NOMO-1 treated with DMSO at 0.1 percent for 48 hours (cell line): ENCODE data around the gene HNRNPAB.
A peak's percentile ranks its signal among the peaks of the same experiment; 100 is the strongest.
"Not testable (repeated sequence)": the region's sequence is repeated elsewhere in the genome, so short reads cannot be mapped to it uniquely, and the experiment has no call there.

ENCODE experiments used
- DNase-seq: peaks from one replicate; lab custom pipeline; 2025; ENCODE audit not compliant: unreplicated experiment; lab: John Stamatoyannopoulos, UW

Gene HNRNPAB

DNA sequence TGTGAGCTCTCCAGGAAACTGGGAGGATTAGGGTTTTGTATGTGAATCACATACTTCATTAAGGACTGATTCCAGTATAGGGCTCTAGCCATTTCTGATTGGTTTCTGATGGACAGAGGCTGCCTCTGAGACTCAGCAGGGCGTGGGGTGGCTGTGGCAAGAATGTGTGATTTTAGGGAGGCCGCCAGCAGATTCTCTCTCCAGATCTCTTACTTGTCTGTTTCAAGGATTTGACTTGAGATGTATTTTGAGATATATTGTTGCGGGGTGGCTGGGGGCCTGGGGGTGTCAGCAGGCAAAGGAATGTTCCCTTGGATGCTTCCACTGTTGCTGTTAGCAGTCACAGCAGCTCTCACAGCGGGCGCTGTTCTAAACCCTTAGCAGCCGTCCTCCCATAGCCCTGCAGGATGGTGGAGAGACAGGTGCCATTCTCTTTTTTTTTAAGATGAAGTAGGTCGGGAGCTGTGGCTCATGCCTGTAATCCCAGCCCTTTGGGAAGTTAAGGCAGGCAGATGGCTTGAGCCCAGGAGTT lies 8.0 kb upstream of the HNRNPAB start:
- DNase-seq, result no peak

DNA sequence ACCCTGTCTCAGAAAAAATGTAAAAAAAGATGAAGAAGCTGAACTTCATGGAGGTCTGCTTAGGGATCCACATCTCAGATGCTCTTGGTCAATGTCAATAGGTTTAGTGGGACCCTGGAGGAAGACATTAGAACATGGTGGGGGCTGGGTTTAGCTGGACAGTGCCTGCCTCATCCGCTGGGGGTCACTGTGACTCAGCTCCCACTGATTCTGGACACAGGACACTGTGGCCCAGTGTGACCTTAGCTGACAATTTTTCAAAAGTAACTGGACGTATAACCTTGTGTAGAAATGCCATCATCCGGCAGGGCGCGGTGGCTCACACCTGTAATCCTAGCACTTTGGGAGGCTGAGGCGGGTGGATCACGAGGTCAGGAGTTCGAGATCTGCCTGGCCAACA lies 7.3 kb upstream of the HNRNPAB start:
- DNase-seq, result no peak

DNA sequence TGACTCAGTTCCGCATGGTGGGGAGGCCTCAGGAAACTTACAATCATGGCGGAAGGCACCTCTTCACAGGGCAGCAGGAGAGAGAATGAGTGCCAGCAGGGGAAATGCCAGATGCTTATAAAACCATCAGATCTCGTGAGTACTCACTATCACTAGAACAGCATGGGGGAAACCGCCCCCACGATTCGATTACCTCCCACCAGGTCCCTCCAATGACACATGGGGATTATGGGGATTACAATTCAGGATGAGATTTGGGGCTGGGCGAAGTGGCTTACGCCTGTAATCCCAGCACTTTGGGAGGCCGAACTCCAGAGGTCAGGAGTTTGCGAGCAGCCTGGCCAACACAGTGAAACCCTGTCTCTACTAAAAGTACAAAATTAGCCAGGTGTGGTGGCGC lies 6.2 kb upstream of the HNRNPAB start:
- not testable (repeated sequence) for DNase-seq

DNA sequence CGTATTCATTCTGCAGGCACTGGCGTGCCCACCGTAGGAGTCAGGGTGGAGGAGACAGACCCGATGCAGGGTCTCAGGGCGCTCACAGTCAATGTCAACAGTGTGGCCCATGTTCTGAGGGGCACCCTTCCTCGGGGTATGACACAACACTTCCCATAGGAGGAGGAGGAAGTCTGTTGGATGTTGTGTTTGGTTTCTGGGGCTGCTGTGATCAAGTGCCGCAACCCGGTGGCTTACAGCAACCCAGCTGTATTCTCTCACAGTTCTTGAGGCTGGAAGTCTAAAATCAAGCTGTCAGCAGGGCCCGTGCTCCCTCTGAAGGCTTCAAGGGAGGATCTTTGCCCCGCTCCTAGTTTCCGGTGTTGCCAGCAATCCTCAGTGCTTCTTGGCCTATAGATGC lies 5.6 kb upstream of the HNRNPAB start:
- no peak for DNase-seq

DNA sequence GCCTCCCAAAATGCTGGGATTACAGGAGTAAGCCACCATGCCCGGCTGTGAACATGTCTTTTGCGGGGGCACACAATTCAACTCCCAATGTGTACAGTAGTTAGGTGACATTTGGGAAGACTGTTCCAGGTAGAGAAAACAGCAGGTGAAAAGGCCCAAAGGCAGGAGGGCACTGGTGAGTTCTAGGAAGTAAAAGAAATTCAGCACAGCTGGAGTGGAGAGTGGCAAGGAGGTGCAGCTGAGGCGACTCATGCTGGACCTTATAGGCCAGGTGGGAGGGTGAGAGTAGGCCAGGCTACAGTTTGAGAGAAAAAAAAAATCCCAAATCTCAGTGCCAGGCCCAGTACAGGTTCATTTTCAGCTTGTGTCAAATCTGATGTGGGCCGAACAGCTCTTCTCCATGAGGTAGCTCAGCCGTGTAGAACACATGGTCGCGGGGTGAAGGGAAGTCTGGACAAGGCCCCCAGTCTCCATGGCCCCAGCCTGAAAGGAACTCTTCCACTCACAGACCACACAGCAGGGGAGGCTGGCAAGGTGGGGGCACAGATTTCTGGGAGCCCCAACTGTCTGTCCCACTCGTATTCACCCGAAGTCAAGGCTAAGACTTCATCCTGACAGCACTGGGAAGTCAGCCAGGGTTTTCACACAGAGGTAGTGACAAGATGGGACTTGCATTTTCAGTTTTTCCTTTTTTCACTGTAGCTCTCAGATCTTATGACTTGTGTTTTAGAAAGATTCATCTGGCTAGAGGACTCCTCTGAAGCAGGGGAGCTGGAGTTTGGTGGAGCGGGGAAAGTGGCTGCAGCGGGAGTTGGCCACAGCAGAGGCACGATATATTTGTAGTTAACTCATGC lies 4.5 kb upstream of the HNRNPAB start:
- no peak for DNase-seq

DNA sequence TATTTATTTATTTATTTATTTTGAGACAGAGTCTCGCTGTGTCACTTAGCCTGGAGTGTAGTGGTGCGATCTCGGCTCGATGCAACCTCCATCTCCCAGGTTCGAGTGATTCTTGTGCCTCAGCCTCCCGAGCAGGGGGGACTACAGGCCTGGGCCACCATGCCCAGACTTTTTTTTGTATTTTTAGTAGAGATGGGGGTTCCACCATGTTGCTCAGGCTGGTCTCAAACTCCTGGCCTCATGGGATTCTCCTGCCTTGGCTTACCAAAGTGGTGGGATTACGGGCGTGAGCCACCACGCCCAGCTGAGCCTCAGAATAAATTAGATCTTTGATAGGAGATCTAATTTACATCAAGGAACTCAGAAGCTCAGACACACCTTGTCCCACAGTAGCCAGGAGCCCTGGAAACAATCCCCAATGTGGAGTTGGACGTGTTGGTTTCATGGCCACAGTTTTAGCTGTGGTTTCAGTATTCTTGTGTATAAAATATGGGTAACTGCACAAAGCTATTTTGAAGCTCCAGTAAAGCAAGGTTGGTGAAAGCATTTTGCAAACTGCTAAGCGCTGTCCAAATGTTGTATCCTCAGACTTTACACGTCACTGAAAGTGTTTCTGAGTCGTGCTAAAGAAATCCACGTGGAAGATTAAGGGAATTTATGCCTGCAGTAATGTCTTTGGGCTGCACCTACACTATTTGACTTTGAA lies 3.0 kb upstream of the HNRNPAB start:
- DNase-seq, result no peak

DNA sequence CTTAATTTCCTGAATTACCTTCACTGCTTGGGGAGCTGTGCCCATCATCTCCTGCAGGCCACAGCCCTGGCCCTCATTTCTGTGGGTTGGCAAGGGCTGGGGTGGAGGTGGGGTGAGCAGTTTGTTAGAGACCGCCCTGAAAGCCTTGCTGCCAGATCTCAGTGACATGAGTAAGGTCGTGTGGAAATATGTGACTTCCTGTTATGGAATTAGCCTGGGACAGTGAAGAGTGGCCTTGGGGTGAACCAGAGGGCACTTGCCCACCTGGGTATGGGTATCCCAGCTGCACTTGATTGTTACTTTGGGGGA lies 2.5 kb upstream of the HNRNPAB start:
- DNase-seq, result peak; percentile 60

DNA sequence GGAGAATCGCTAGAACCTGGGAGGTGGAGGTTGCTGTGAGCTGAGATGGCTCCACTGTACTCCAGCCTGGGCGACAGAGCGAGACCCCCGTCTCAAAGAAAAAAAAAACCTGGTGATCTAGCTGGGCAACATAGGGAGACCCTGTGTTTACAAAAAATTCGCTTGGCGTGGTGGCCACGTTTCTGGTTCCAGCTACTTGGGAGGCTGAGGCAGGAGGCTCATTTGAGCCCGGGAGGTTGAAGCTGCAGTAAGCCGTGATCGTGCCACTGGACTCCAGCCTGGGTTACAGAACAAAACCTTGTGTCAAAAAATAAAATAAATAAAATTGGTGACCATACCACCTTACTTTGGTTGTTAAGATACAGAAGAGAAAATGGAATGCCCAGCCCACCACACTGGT lies 1.8 kb upstream of the HNRNPAB start:
- no peak for DNase-seq

DNA sequence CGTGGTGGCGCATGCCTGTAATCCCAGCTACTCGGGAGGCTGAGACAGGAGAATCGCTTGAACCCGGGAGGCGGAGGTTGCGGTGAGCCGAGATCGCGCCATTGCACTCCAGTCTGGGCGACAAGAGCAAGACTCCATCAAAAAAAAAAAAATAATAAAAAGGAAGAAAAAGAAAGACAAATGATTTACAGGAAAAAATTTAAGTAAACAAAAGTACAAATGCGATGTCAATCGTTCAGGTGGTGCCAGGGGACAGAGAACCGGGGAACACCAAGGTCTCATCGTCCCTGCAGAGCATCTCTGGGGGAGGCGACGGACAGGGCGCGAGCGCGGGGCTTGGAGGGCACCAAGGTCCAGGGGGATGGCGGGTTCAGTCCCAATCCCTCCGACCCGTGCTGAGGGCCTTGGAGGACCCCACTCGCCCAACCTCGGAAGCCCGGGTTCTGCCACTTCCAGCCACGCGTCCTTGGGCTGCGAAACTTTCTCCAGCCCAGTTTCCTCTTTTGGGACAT lies 607 bp upstream of the HNRNPAB start:
- peak; percentile 38 for DNase-seq

DNA sequence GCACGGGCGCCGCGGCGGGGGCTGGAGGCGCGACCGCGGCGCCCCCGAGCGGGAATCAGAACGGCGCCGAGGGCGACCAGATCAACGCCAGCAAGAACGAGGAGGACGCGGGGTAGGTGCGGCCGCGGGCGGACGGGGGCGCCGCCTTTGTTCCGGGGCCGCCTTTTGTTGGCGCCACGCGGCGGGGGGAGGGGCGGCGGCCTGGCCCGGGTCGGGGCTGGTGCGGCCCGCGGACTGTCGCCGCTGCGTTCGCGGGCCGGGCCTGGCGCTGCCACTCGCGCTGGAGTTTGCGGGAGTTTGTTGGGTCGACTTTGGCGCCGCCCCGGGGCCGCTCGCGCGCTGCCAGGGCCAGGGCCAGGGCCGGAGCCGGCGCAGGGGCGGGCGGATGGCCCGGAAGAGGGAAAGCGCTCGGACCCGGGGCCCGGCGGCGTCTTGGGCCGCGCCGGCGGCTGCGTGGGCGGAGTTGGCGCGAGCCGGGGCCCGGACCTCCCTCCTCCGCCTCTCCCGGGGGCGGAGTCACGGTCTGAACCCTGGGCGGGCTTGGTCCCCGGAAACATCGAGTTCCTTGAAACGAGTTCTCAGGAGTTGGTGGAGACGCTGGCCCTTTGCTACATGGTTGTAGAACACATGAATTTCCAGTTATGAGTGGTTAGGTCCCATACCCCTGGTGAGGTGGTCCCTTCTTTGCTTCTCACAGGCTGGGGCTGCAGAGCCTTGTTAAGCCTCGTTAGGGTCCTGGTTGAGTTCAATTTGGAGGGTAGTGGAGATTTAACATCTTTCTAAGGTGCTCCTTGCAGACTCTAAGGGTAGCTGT lies 809 bp downstream of the HNRNPAB start:
- DNase-seq, result peak; percentile 44

DNA sequence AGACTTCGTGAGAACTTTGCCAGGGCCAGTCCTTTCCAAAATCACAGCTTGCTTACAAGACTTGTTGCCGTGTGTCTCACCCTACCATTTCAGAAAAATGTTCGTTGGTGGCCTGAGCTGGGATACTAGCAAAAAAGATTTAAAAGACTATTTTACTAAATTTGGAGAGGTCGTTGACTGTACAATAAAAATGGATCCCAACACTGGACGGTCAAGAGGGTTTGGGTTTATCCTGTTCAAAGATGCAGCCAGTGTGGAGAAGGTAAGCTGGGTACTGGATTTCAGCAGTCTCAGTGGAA lies 1.4 kb downstream of the HNRNPAB start:
- no peak for DNase-seq

DNA sequence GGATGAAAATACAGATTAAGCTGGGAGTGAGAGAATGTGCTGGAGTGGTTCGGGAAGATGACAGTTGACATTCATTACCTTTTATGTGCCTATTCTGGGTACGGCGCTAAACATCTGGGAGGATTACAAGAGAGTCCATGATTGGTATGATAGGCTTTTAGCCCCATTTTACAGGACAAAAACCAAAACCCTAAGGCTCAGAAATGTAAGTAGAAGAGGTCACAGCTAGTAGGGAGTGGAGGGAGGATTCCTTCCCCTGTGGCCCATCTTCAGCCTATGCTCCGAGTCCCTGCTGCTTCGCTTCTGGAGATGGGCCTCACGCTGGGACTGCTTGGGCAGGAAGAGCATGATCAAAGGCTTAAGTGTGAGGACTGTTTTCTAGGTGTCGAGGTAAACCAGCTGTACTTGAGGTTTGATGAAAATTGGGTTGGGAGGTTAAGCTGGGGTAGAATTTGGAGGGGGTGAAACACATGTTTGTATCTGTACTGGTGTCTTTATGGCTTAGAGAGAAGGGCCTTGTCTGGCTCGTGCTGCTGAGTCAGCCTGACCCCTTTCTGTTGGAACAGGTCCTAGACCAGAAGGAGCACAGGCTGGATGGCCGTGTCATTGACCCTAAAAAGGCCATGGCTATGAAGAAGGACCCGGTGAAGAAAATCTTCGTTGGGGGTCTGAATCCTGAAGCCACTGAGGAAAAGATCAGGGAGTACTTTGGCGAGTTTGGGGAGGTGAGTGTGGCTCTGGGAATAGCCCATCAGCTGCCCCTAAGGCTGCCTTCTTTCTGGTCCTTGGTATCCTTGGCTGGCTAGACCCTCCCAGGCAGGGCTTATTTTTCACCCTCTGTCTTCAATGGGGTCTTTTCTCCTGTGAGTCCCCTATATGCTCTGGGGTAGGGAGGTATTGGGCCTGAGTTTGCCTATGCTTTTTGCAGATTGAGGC lies 2.1 kb downstream of the HNRNPAB start:
- no peak for DNase-seq

DNA sequence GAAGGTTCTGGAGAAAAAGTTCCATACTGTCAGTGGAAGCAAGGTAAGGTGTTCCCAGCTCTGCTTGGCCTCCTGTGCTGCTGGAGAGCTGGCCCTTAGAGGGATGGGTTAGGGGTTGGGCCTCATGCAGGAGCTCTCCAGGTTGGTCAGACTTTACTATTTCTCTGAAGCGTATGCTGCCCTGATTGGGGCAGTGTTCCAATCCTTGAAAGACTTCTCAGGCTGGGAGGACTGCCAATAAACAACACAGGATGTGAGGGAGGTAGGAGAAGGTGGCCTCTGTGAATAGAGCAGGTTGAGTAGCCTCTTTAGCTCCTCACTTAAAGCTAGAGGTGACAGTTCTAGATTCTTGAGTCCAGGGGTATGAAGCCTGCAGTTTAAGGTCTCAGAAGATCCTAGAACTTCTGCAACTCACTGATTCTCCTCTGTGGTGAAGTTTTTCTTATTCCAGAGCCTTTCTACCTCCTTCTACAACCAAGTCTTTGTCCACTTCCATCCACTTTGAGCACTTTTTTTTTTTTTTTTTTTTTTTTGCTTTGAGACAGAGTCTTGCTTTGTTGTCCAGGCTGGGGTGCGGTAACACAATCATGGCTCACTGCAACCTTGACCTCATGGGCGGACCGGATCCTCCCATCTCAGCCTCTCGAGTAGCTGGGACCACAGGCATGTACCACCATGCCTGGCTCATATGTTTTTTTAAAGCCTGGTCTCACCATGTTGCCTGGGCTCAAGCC lies 3.0 kb downstream of the HNRNPAB start:
- DNase-seq, result no peak

DNA sequence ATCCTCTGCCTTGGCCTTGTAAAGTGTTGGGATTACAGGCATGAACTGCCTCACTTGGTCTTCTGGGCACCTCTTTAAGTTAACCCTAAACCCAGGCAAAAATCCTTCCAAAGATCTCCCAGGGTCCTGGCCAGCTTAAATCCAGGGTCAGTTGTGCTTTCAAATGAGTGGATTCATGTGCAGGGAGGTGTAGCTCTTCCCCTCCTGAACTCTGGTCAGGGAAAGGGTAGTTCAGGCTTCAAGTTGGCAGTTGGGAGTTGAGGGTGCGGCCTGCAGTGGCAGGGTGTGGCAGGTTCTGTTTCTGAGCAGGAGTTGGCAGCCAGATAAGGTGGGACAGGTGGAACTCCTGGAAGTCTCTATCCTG lies 3.6 kb downstream of the HNRNPAB start:
- DNase-seq, result no peak

DNA sequence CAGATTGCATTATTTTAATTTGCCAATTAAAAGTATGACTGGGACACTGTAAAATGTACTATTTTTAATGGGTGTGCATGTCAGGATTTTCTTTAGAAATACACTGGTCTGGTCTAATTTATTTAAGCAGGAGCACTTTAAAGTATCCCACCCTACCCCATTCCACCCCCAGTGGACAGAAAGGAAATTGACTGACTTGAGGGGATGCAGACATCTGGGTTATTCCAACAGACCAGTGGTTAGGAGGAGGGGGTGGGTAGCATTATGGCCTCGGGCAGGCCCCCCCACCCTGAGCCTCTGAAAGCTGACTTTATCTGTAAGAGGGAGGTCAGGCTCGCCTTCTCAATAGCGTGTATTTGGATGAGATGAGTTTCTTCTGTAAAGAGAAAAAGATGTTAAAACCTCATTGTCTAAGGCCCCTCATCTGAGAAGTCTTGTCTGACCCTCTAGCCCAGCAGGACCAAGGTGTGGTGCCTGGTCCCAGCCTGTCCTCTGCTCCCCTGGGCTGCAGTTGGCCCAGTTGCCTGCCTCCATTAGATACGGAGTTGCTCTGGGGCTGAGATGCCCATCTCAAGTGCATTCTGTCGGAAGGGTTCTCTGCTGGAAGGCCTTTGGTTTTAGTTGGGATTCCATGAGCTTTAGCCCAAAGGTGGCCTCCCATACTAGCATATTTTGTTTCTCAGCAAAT lies 4.4 kb downstream of the HNRNPAB start:
- no peak for DNase-seq

DNA sequence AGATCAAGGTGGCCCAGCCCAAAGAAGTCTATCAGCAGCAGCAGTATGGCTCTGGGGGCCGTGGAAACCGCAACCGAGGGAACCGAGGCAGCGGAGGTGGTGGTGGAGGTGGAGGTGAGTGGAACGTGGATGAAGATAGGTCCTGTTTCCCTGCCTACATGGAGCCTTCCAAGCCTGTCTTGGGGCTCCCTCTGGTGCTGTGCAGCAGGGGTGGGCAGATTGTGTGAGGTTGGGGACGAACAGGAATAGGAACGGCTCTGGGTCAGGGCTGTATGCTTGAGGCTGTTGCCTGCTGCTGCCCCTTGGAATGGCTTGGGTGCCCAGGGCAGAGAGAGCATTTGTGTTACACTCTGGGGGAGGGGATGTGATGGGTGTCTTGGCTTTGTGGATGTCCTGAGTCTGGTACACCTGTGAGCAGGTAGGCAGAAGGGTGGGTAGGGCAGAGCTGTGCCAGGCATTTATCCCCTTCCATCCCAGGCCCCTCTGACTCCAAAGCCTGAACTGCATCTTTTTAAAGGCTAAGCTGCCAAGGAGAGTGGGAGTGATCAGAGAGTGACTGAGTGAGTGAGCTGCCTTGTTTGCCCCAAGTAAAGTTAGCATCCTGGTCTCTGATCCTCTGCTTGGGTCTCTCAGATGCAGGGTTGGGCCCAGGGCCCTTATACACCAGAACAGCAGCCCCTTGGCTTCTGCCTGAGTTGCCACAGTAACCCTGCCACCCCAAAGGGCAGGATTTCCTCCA lies 5.2 kb downstream of the HNRNPAB start:
- no peak for DNase-seq

DNA sequence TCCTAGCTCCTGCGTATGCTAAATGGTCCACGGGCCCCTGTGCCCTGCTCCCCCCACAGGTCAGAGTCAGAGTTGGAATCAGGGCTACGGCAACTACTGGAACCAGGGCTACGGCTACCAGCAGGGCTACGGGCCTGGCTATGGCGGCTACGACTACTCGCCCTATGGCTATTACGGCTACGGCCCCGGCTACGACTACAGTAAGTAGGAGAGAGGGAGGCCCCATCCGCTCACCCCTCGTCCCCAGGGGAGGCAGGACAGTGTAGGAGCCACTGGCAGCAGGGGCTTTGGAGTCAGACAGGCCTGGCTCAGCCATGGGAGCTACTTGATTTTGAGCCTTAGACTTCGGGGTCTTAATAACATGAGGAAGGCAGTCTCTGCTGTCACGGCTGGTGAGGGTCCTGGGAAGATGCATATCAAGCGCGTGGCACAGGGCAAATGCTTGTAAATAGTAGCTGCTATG lies 5.8 kb downstream of the HNRNPAB start:
- DNase-seq, result no peak

DNA sequence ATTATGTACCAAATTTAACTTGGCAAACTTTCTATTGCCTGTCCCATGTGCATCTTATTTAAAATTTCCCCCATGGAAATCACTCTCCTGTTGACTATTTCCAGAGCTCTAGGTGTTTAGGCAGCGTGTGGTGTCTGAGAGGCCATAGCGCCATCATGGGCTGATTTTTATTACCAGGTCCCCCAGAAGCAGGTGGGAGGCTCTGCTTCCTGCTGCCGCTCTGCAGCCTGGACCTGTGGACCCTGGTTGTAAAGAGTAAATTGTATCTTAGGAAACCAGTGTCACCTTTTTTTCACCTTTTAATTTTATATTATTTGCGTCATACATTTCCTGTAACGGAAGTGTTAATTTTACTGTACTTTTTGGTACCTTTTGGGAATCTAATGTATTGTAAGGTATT lies 6.4 kb downstream of the HNRNPAB start:
- DNase-seq, result no peak
